Measurements from ENCODE around the gene SNX7. TPM values are rescaled to one million over a fixed set of nuclear protein-coding genes. Genes with fewer than 3 reads are reported as not detected.

Gene SNX7, protein sequence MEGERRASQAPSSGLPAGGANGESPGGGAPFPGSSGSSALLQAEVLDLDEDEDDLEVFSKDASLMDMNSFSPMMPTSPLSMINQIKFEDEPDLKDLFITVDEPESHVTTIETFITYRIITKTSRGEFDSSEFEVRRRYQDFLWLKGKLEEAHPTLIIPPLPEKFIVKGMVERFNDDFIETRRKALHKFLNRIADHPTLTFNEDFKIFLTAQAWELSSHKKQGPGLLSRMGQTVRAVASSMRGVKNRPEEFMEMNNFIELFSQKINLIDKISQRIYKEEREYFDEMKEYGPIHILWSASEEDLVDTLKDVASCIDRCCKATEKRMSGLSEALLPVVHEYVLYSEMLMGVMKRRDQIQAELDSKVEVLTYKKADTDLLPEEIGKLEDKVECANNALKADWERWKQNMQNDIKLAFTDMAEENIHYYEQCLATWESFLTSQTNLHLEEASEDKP
- total RNA-seq: 34.6 TPM
- polyA plus RNA-seq (ENCODE audit: insufficient read depth, low read depth, low replicate concordance): 28.4 TPM
- long read RNA-seq, donor 1, transcript SNX7-201 (9 exons, 1,734 nt): major isoform, 11 of 33 reads
- long read RNA-seq, donor 1, partial matches to known transcripts: 22 of 33 reads
- long read RNA-seq, donor 1, other reads (novel, unspliced or antisense): 0 of 33 reads
- long read RNA-seq, donor 2, transcript SNX7-201 (9 exons, 1,734 nt): major isoform, 11 of 32 reads
- long read RNA-seq, donor 2, partial matches to known transcripts: 21 of 32 reads
- long read RNA-seq, donor 2, other reads (novel, unspliced or antisense): 0 of 32 reads
- long read RNA-seq, donor 3, transcript SNX7-201 (9 exons, 1,734 nt): major isoform, 14 of 37 reads
- long read RNA-seq, donor 3, partial matches to known transcripts: 22 of 37 reads
- long read RNA-seq, donor 3, other reads (novel, unspliced or antisense): 0 of 37 reads
- long read RNA-seq, donor 4, transcript SNX7-201 (9 exons, 1,734 nt): major isoform, 10 of 17 reads
- long read RNA-seq, donor 4, partial matches to known transcripts: 7 of 17 reads
- long read RNA-seq, donor 4, other reads (novel, unspliced or antisense): 0 of 17 reads
- long read RNA-seq, donor 5, partial matches to known transcripts: 0 of 2 reads
- long read RNA-seq, donor 5, other reads (novel, unspliced or antisense): 0 of 2 reads
- long read RNA-seq, donor 6, transcript SNX7-201 (9 exons, 1,734 nt): major isoform, 17 of 62 reads
- long read RNA-seq, donor 6, partial matches to known transcripts: 44 of 62 reads
- long read RNA-seq, donor 6, other reads (novel, unspliced or antisense): 0 of 62 reads
- long read RNA-seq, donor 7, transcript SNX7-201 (9 exons, 1,734 nt): major isoform, 53 of 66 reads
- long read RNA-seq, donor 7, partial matches to known transcripts: 4 of 66 reads
- long read RNA-seq, donor 7, other reads (novel, unspliced or antisense): 9 of 66 reads
- long read RNA-seq, donor 8, transcript SNX7-201 (9 exons, 1,734 nt): major isoform, 8 of 28 reads
- long read RNA-seq, donor 8, partial matches to known transcripts: 20 of 28 reads
- long read RNA-seq, donor 8, other reads (novel, unspliced or antisense): 0 of 28 reads
- long read RNA-seq, donor 9, transcript SNX7-201 (9 exons, 1,734 nt): major isoform, 8 of 20 reads
- long read RNA-seq, donor 9, partial matches to known transcripts: 12 of 20 reads
- long read RNA-seq, donor 9, other reads (novel, unspliced or antisense): 0 of 20 reads
- long read RNA-seq, donor 10, partial matches to known transcripts: 13 of 16 reads
- long read RNA-seq, donor 10, other reads (novel, unspliced or antisense): 0 of 16 reads

GRCh38 chr1:98661544-98662355 is at the start of gene SNX7:
Gene SNX7, plus strand, starts transcription at chr1:98661721. Its CDS starts 11 bp downstream, at chr1:98661732.
- Histone ChIP-seq H3K9me3 (ENCODE audit: control insufficient read depth in 2 of 3, insufficient read depth in 1 of 3, low read length in 3 of 3) (no peaks in the 10 kb centered on the region), H3K4me1 (ENCODE audit: control insufficient read depth in 2 of 3, insufficient read depth in 2 of 3, low read depth in 1 of 3, low read length in 3 of 3) (peaks cover 0 to 13% (median 2%) of the 10 kb centered on the region in 3 donors), H3K27me3 (ENCODE audit: control insufficient read depth, insufficient read depth, low read length) (no peaks in the 10 kb centered on the region), H3K9ac (ENCODE audit: low read length in 3 of 3) (peak within 1 kb of the TSS; percentile 74 to 91 (median 89)), H3K27ac (ENCODE audit: low read depth in 2 of 2, low read length in 2 of 2) (peak within 1 kb of the TSS; percentile 78 to 80), H3K4me3 (ENCODE audit: low read length in 3 of 3) (peak within 1 kb of the TSS; percentile 75 to 91 (median 91)), H3K36me3 (ENCODE audit: control insufficient read depth in 2 of 3, insufficient read depth in 3 of 3, low read length in 3 of 3) (no peaks in the 10 kb centered on the region)
- TF ChIP-seq CTCF (IDR thresholded peaks at IDR 0.05; ENCODE audit: borderline replicate concordance, extremely low read depth, insufficient read depth): peak; percentile 15
- intact Hi-C loops (cut with DNase I): no loop called here
- DNase-seq (peak; percentile 89 to 94 (median 90)), FAIRE-seq (no peak)

- Histone ChIP-seq H3K4me1 (ENCODE audit: control insufficient read depth in 2 of 3, insufficient read depth in 2 of 3, low read depth in 1 of 3, low read length in 3 of 3) (no peaks in the 10 kb centered on the region), H3K27me3 (ENCODE audit: control insufficient read depth, insufficient read depth, low read length) (no peaks in the 10 kb centered on the region), H3K9me3 (ENCODE audit: control insufficient read depth in 2 of 3, insufficient read depth in 1 of 3, low read length in 3 of 3) (peaks cover 0 to 5% (median 0%) of the 10 kb centered on the region in 3 donors), H3K27ac (ENCODE audit: low read depth in 2 of 2, low read length in 2 of 2) (no peak overlapping the region), H3K4me3 (ENCODE audit: low read length in 3 of 3) (no peak overlapping the region), H3K36me3 (ENCODE audit: control insufficient read depth in 2 of 3, insufficient read depth in 3 of 3, low read length in 3 of 3) (no peaks in the 10 kb centered on the region), H3K9ac (ENCODE audit: low read length in 3 of 3) (no peak overlapping the region)
- FAIRE-seq (no peak), DNase-seq (no peak)
- intact Hi-C loops (cut with DNase I): no loop called here
- no peak for TF ChIP-seq CTCF (IDR thresholded peaks at IDR 0.05; ENCODE audit: borderline replicate concordance, extremely low read depth, insufficient read depth)
These were observed 24.2 kb upstream of the SNX7 start for GRCh38 chr1:98637316-98637715.
